ENCODE data around the gene SECISBP2L. TPM values are rescaled to one million over a fixed set of nuclear protein-coding genes. Genes with fewer than 3 reads are reported as not detected.
"Not testable (repeated sequence)": the region's sequence is repeated elsewhere in the genome, so short reads cannot be mapped to it uniquely, and the experiment has no call there.

Gene SECISBP2L
- total RNA-seq, 1 experiment from 2014 or later = 24.7 TPM

DNA sequence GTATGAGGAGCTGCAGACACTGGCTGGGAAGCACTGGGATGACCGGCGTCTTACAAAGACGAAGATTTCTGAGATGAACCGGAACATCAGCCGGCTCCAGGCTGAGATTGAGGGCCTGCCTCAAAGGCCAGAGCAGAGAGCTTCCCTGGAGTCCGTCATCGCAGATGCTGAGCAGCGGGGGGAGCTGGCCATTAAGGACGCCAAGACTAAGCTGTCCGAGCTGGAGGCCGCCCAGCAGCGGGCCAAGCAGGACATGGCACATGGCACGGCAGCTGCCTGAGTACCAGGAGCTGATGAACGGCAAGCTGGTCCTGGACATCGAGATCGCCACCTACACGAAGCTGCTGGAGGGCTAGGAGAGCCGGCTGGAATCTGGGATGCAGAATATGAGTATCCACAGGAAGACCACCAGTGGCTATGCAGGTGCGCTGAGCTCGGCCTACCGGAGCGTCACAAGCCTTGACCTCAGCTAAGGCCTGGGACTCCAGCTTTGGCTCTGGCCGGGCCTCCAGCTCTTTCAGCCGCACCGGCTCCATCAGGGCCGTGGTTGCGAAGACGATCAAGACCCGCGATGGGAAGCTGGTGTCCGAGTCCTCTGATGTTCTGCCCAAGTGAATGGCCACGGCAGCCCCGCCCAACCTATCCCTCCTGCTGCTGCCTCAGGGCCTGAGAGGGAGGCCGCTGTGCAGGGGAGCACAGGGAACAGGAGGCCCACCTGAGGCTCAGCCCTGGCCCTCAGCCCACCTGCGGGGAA lies 73.3 kb downstream of the SECISBP2L start:
- H4K5ac ChIP-seq (ENCODE audit: insufficient read length, low read depth, low read length) = no peak overlapping the region
- no peaks in the 10 kb centered on the region for H3K79me1 ChIP-seq (ENCODE audit: insufficient read depth, low read depth, low read length, poor library complexity, severe bottlenecking)
- H3K27me3 ChIP-seq (ENCODE audit: insufficient read depth, low read length) = no peaks in the 10 kb centered on the region
- no peaks in the 10 kb centered on the region for H3K79me2 ChIP-seq (ENCODE audit: insufficient read depth, low read length)
- Mint-ChIP-seq H3K4me1 (peaks cover 20 to 21% of the 10 kb centered on the region in 2 experiments), H3K36me3 (ENCODE audit: insufficient read depth in 1 of 3, low read depth in 3 of 3) (no peaks in the 10 kb centered on the region), H3K27me3 (ENCODE audit: low read depth) (peaks cover 7% of the 10 kb centered on the region), H3K4me3 (no peak overlapping the region), H3K9me3 (no peaks in the 10 kb centered on the region), H3K27ac (no peak overlapping the region)
- no peak overlapping the region for H3K14ac ChIP-seq (ENCODE audit: insufficient read depth, low read length)
- H3K9ac ChIP-seq (ENCODE audit: extremely low read depth, insufficient read length, low read length) = no peak overlapping the region
- TF ChIP-seq, protein P1, sequence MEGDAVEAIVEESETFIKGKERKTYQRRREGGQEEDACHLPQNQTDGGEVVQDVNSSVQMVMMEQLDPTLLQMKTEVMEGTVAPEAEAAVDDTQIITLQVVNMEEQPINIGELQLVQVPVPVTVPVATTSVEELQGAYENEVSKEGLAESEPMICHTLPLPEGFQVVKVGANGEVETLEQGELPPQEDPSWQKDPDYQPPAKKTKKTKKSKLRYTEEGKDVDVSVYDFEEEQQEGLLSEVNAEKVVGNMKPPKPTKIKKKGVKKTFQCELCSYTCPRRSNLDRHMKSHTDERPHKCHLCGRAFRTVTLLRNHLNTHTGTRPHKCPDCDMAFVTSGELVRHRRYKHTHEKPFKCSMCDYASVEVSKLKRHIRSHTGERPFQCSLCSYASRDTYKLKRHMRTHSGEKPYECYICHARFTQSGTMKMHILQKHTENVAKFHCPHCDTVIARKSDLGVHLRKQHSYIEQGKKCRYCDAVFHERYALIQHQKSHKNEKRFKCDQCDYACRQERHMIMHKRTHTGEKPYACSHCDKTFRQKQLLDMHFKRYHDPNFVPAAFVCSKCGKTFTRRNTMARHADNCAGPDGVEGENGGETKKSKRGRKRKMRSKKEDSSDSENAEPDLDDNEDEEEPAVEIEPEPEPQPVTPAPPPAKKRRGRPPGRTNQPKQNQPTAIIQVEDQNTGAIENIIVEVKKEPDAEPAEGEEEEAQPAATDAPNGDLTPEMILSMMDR (conservative IDR thresholded peaks at IDR 0.05) = no peak
- H2BK20ac ChIP-seq (ENCODE audit: low read depth, low read length, poor library complexity, severe bottlenecking) = no peak overlapping the region
- no peak overlapping the region for H4K91ac ChIP-seq (ENCODE audit: insufficient read length, low read depth, low read length)
- H4K8ac ChIP-seq (replicated peaks; ENCODE audit: insufficient read length, low read depth, low read length) = no peak overlapping the region
- H2BK15ac ChIP-seq (ENCODE audit: low read depth, low read length) = no peak overlapping the region
- no peak overlapping the region for H3K56ac ChIP-seq (ENCODE audit: insufficient read length, low read depth, low read length)
- H3K4ac ChIP-seq (ENCODE audit: low read depth, low read length) = no peak overlapping the region
- H2AK5ac ChIP-seq (ENCODE audit: insufficient read length, low read length) = no peak overlapping the region
- no peak overlapping the region for H3K18ac ChIP-seq (ENCODE audit: insufficient read length, low read depth, low read length)
- WGBS (ENCODE audit: extremely low coverage, insufficient read length, low lambda C conversion rate) = no CpG with 5 or more reads among the region's 35 CpGs
- H3K9me3 ChIP-seq (ENCODE audit: control insufficient read depth, low read depth, low read length) = no peaks in the 10 kb centered on the region
- no peak overlapping the region for H2BK120ac ChIP-seq (ENCODE audit: low read depth, low read length, poor library complexity, severe bottlenecking)
- H3K23me2 ChIP-seq (ENCODE audit: insufficient read length, low read depth, low read length, poor library complexity, severe bottlenecking) = no peaks in the 10 kb centered on the region
- H3K27ac ChIP-seq (ENCODE audit: insufficient read length, low read depth, low read length) = no peak overlapping the region
- H2AFZ ChIP-seq (ENCODE audit: low read length) = no peak overlapping the region
- no peak for DNase-seq
- no peaks in the 10 kb centered on the region for H4K20me1 ChIP-seq (ENCODE audit: control insufficient read depth, insufficient read depth, insufficient read length)
- H3T11ph ChIP-seq (ENCODE audit: low read length) = no peak overlapping the region
- H2BK5ac ChIP-seq (ENCODE audit: insufficient read length, low read length) = no peak overlapping the region
- H3K4me1 ChIP-seq (ENCODE audit: insufficient read depth, low read length) = no peaks in the 10 kb centered on the region
- no peak overlapping the region for H2BK12ac ChIP-seq (ENCODE audit: insufficient read length, low read depth, low read length)
- no peak overlapping the region for H3K23ac ChIP-seq (ENCODE audit: insufficient read length, low read depth, low read length)
- H3K4me2 ChIP-seq (ENCODE audit: insufficient read depth, insufficient read length, low read length) = no peak overlapping the region

DNA sequence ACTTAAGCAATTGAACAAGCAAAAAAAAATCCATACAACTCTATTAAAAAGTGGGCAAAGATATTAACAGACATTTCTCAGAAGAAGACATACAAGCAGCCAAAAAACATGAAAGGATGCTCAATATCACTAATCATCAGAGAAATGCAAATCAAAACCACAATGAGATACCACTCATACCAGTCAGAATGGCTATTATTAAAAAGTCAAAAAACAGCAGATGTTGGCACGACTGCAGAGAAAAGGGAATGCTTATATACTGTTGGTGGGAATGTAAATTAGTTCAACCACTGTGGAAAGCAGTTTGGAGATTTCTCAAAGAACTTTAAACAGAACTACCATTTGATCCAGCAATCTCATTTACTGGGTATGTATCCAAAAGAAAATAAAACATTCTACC lies 75.3 kb downstream of the SECISBP2L start:
- not testable (repeated sequence) for H3K4me1 ChIP-seq (ENCODE audit: insufficient read depth, low read length); H3K27ac Mint-ChIP-seq; H3K9me3 Mint-ChIP-seq; H3K4me2 ChIP-seq (ENCODE audit: insufficient read depth, insufficient read length, low read length); H3K9ac ChIP-seq (ENCODE audit: extremely low read depth, insufficient read length, low read length); H3T11ph ChIP-seq (ENCODE audit: low read length); DNase-seq; H3K4ac ChIP-seq (ENCODE audit: low read depth, low read length); H3K9me3 ChIP-seq (ENCODE audit: control insufficient read depth, low read depth, low read length); H3K27me3 ChIP-seq (ENCODE audit: insufficient read depth, low read length); H2BK12ac ChIP-seq (ENCODE audit: insufficient read length, low read depth, low read length); H3K23me2 ChIP-seq (ENCODE audit: insufficient read length, low read depth, low read length, poor library complexity, severe bottlenecking); H2BK120ac ChIP-seq (ENCODE audit: low read depth, low read length, poor library complexity, severe bottlenecking); H3K23ac ChIP-seq (ENCODE audit: insufficient read length, low read depth, low read length); H4K91ac ChIP-seq (ENCODE audit: insufficient read length, low read depth, low read length); H3K56ac ChIP-seq (ENCODE audit: insufficient read length, low read depth, low read length); H4K20me1 ChIP-seq (ENCODE audit: control insufficient read depth, insufficient read depth, insufficient read length); H2BK15ac ChIP-seq (ENCODE audit: low read depth, low read length); H3K79me1 ChIP-seq (ENCODE audit: insufficient read depth, low read depth, low read length, poor library complexity, severe bottlenecking); H3K27me3 Mint-ChIP-seq (ENCODE audit: low read depth); H3K36me3 Mint-ChIP-seq (ENCODE audit: insufficient read depth in 1 of 3, low read depth in 3 of 3); H4K5ac ChIP-seq (ENCODE audit: insufficient read length, low read depth, low read length); H2AFZ ChIP-seq (ENCODE audit: low read length); H3K14ac ChIP-seq (ENCODE audit: insufficient read depth, low read length); H3K79me2 ChIP-seq (ENCODE audit: insufficient read depth, low read length); H3K18ac ChIP-seq (ENCODE audit: insufficient read length, low read depth, low read length); H3K4me3 Mint-ChIP-seq; H2BK5ac ChIP-seq (ENCODE audit: insufficient read length, low read length); H3K27ac ChIP-seq (ENCODE audit: insufficient read length, low read depth, low read length); H2BK20ac ChIP-seq (ENCODE audit: low read depth, low read length, poor library complexity, severe bottlenecking); H2AK5ac ChIP-seq (ENCODE audit: insufficient read length, low read length); H4K8ac ChIP-seq (replicated peaks; ENCODE audit: insufficient read length, low read depth, low read length)
- peaks cover 11 to 12% of the 10 kb centered on the region in 2 experiments for H3K4me1 Mint-ChIP-seq
- no CpG with 5 or more reads among the region's 1 CpG for WGBS (ENCODE audit: extremely low coverage, insufficient read length, low lambda C conversion rate)

All from H9 (cell line).